ENCODE results near the gene LRBA.

The LRBA gene

DNA sequence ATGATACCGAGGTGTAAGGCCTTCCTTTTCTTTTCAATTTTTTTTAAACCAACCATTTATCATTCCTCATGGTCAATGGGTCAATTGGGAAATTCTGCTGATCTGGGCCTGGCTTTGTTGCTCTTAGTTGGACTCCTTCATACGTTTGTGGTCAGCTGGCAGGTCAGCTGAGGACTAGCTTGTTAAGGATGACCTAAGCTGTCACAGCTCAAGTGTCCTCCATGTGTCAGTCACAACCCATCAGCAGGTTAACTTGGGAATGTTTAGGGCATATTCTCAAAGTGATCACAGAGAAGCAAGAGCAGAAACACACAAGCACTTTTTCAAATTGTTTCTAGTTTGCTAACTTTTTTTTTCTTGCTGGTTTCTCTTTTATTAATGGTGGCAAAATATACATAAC lies 550.6 kb downstream of the LRBA start:
- DNase-seq, result no peak

DNA sequence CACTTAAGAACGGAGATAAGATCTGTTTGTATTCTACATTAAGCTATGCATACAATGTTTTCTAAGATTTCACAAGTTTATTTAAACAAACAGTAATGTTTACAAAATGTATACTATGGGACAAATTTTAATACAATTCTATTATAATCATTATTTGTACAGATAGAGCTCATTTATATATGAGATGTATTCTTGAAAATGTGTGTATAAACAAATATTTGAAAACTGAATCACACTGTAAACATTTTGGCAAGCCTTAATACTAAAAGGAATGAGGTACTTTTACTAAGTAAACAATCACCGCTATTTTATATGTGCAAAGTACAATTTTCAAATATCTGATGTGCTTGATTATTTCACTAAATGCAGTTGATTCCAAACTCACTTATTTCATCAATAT lies 552.3 kb downstream of the LRBA start:
- DNase-seq, result no peak

DNA sequence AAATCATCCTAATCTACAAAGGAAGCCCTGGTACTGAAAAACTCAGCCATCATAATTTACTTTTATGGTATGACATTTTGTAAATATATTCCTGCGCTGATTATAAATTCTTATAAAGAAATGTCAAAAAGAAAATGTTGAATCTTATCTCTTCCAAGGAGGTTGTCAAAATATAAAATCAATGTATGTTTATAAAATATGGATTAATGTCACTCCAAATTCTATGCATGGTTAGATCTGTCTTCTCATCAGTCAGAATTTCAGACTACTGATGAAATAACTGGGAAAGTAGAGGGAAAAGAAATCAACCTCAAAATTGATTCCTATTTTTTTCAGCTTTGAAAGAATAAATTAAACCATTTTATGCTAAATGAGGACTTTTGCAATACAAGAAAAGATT lies 553.1 kb downstream of the LRBA start:
- no peak for DNase-seq

DNA sequence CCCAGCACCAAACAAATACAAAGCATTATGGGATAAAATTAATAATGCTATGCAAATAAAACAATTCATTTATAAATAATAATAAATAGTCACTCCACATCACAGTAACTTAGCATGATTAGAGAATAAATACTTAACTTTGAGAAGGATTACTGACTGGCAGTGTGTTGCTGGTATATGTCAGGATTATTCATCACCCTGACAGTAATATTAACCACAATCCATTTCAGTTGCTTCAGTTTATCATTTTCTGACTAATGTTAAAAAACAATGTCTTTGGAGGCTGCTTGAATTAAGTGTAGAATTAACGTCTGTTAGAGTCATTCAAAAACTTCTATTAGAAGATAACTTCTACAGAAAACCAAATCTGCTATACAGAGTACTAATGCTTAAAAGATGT lies 557.3 kb downstream of the LRBA start:
- no peak for DNase-seq

DNA sequence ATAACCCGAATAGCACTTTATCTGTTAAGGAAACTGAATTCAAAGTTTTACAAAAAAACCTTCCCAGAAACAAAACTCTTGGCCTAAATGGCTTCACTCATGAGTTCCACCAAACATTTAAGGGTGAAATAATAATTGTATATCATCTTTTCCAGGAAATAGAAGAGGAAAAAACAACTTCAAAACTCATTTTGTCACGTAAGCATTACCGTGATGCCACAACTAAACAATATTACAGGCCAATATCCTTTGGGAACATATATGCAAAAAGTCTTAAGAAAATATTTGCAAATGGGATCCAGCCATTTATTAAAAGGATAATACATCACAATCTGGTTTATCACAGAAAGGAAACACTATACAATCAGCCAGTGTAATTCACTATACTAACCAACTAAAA lies 563.2 kb downstream of the LRBA start:
- no peak for DNase-seq

DNA sequence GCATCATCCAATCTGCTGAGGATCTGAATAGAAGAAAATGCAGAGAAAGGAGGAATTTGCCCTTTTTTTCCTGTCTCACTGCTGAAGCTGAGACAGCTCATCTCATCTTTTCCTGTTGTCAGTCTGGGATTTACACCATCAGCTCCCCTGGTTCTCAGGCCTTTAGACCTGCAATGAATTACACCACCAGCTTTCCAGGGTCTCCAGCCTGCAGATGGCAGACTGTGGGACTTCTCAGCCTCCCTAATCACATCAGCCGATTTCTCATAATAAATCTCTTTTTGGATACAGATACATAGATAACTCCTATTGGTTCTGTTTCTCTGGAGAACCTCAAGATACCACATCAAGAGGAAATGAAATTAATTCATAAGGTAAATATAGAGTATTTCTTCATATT lies 567.7 kb downstream of the LRBA start:
- no peak for DNase-seq

DNA sequence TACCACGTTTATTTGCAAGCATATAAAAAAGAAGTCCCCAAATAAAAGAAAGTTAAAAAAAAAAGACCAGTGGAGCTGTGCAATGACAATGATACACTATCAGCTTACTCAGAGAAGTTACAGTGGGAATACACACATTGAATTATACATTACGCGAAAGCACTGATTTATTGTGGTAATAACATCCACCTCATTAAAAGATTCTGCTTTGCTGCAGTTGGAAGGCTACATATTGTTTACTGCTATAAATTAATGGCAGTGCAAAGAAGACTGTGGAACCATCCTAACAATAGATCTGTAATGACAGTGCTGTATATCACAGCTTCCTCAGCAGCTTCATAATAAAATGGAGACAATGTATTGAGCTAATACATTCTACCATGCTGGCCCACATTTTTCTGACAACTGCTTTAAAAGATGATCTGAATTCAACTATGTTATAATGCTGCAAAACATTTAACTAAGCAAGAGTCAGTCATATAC lies 575.6 kb downstream of the LRBA start:
- DNase-seq, result no peak

DNA sequence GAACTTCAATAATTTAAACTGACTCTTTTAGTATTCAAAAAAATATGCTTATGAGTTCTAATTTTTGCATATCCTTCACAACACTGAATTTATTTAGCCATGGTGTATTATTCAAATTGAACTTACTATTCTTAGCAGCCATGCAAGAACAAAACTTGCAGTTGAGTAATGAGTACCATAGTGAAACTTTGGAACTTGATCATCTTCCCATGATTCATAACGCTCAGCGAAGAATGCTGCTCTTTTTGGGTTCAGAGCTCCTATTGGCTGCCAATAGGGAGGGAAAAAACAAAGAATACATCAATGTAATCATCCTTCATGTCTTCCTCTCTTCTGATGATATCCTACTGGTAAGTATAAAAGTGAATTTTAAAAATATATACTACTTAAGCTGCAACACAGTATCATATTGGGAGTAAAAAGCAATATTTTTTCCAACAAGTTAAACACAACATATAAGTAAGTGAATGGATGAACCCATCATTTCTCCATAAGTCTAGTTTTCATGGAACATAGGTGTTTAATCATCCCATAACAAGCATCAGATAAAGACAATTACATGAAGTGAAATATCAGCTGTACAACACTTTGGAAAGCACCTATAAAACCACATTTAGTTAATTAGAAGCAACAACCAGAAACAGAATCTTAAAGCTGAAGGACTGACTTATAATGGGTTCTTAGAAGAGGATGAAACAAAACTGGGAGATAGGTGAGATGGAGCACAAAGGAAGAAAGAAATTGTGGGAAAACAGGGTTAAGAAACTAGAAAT lies 578.3 kb downstream of the LRBA start:
- DNase-seq, result peak; percentile 73

DNA sequence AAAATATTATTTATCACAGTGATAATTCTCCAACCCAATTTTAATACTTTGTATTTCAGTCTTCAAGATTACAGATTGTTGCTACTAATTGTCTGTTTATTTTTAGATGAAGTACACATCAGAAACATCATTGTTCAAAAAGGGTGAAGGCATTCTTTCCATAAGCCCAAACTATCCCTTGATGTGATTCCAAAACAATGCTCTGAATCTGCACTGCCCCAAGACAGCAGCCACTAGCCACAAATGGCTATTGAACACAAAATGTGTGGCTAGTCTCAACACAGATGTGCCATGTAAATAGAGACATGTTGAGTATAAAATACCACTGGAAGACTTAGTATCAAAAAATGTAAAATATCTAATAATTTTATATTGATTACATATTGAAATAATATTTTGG lies 583.9 kb downstream of the LRBA start:
- no peak for DNase-seq

DNA sequence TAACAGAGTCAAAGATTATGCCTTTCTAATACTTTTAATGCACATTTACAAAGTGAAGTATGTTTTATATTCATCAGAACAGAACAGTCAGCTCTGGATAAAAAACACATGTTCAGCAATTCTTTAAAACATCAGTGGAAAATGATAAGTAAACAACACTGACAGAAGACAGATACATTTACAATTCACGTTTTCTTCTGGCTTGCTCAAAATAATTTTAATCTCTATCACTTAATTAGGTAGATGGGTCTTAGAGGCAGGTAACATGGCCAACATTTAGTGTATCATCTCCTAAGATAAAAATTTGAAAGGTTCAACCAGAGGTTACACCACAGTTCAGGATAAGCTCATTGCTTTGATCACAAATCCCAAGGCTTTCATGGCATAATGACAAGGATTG lies 589.9 kb downstream of the LRBA start:
- no peak for DNase-seq

DNA sequence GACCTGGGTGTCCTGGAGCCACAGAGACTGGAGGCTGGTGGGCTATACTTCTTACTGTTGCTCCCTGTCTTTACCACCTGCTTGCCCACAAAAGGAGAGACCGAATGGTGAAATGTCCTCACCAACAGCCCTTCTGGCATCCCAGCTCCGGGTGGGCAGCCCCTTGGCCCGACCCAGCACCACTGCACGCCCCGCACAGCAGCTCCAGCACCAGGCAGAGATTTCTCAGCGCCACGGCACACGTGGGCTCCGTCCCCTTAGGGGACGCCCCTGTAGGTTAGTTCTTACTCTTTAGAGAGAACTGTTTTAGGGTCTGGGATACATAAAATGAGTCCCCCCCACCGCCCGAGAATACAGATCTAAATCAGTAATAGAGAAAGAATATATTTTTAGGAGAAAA lies 591.6 kb downstream of the LRBA start:
- DNase-seq, result no peak

DNA sequence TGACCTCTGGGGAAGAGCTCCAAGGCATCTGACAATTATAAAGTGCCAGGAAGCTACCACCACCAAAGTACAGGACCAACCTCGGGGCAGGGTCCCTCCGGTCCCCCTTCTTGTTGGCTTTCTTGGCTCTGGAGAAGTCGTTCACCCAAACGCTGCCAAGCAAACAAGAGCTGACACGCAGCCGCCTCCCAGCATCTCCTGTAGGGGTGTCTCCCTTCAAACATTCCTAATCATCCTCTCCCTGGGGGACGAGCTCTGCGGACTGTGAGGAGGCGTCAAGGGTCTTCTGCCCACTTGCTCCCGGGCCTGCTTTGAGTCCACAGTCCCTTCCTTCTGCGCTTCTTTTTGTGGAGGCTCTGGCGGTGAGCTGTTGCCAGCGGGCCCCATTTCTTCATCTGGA lies 592.0 kb downstream of the LRBA start:
- DNase-seq, result no peak

DNA sequence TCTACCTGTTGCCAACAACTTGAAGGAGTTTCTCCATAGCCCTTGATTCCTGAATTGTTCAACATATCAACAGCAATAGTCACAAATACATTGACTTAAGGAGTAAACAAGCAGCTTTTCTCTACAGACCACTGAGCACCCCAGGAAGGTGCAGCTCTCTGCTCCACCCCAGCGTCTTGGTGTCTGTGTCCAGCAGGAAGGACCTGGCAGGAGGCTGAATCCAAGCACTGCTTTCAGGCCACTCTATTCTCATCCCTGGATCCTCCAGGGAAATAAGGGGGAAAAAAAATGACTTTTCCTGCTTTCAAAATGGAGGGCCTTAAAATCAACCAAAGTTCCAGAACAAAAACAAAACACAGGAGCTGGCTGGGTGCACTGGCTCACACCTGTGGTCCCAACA lies 593.5 kb downstream of the LRBA start:
- DNase-seq, result no peak

DNA sequence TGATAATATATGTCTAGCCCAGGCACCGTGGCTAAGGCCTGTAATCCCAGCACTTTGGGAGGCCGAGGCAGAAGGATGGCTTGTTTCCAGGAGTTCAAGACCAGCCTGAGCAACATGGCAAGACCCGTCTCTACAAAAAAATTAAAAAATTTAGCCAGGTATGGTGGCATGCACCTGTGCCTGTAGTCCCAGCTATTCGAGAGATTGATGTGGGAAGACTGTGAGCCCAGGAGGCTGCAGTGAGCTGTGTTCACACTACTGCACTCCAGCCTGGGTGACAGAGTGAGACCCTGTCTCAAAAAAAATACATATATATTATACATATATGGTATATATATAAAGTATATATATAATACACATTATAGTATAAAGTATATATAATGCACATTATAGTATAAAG lies 595.1 kb downstream of the LRBA start:
- no peak for DNase-seq

DNA sequence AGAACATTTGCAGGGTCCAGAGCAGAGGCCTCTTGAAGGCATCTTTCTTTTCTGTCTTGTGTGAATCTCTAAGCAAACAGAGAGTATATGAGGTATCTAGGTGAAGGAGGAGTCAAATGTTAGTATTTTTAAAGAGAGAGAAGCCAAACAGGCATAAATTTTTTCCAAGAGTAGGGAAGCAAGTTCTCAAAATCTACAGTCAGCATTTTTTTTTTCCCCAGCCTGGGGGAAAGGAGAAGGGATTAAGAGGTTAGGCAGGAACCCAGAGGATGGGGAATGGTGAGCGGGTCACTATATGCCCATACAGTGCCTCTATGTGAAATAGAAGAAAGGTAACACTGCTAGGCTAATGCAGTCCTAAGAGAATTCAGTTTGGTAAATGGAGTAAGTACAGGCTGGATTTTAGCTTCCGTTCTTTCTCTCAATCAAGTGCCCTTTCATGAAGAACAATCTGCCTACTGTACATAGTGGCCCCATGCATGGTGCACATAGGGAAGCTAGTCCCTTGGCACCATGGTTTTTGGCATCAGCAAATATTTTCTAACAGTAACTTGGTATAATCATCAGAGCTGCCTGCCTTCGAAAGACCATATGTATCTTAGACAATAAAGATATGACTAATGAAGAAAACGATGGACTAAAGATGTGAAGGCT lies 596.2 kb downstream of the LRBA start:
- no peak for DNase-seq

DNA sequence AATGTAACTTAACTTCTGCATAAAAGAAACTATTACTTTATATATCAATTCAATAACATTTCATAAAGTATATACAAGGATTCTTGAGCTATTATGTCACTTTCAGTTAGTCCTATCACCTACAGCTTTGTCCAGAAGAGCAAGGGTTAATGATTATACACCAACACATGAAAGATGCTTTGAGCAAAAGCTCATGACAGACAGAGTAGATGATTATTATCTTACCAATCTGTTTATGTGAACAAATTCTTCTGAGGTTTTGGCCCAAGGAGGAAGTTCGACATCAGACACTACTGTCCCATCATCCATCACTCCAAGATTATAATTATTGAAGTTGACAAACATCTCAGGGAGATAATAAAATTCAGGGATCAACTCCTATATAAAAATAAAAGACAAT lies 599.9 kb downstream of the LRBA start:
- DNase-seq, result no peak

DNA sequence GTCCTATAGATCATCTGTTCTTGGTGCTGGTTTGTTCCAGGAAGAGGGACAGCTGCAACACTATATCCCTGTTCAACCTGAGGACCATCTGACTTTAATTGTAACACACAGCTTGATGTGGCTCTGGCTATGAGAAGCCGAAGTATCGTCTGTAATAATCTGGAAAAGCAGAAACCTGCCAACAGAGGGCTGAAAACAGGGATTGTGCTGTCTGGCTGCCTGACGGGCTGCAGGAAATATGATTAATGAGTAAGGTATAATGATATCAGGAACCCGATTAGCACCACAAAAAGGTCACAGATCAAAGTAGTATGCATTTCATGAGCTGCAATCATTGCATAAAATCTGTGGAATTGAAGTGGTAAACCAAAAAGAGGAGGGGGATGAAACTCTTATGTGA lies 603.6 kb downstream of the LRBA start:
- no peak for DNase-seq

DNA sequence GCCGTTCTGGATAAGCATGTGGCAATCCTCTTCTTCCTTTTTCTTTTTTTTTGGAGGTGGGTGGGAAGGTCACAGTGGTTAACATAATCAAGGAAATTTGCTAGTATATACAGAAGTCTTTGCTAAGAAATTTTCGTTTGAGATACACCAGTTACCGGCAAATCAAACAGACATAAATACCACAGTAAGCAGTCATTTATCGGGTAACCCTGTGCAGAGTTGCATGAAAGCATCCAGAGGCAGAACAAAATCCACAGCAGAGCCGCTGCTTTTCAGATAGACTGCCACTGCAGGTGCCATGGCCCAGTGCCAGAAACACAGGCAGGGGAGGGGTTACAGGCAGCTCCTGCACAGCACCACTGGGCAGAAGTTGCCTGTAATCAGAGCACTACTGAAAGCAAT lies 612.2 kb downstream of the LRBA start:
- DNase-seq, result no peak

DNA sequence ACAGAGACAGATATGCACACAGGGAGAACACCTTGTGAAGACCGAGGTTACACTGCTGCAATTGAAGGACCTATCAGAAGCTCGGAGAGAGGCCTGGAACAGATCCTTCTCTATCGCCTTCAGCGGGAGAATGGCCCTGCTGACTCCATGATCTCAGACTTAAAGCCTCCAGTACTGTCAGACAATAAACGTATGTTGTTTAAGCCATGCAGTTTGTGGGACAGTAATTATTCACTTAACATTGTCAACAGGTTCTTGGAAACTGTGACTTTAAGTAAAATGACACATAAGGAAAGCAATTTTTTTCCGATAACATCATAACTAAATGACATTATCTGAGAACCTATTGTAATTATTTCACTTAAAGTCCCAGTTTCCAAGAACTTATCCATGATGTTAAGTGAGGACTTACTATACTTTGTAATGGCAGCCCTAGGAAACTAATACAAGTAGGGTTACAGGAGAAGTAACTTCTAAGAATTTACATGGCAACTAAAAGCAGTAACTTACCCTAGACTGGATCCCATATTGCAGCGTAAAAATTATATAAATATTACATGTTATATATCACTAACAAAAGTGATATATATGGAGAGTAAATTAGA lies 613.9 kb downstream of the LRBA start:
- DNase-seq, result peak; percentile 8

DNA sequence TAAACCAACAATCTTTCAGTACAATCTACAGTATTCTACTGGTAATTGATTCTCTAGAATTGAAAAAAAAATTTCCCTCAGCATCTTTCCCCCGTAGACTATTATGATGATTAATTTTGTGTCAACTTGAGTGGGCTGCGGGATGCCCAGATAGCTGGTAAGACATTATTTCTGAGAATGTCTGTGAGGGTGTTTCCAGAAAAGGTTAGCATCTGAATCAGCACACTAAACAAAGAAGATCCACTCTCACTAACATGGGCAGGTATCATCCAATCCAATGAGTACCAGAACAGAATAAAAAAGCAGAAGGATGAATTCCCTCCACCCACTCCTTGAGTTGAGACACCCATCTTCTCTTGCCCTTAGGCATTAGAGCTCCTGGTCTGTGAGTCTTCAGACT lies 619.2 kb downstream of the LRBA start:
- peak; percentile 53 for DNase-seq

DNA sequence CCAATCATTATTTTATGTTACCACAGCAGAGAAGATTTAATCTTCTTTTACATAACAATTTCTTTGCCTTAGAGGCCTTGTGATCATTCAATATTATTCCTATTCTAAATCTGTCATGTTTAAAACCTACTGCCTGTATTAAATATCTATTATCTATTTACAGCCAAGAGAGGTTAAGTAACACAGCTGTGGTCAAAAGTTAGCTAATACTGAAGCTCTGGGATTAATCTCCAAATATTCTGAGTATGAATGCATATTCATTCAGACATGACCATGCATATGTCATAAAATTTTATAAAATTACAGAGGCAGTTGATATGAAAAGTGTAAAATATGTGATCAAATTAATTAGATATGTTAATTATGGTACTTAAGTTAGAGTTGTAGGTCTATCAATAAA lies 621.0 kb downstream of the LRBA start:
- DNase-seq, result no peak

DNA sequence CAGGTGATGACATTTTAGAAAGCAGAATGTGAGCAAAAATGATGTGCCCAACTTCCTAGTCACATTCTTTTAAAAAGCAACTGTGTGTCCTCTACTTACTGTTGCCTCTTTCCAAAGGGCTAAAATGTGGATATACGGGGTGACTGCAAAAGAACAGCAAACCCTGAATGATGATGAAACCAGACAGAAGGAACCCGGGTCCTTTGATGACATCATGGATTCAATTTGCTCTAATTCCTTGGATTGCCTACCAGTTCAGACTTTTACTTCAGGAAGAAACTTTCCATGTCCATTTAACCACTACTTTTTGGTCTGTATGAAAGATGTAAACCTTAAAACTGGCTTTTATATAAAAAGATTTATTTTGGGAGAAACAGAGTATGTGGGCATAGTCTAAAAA lies 624.0 kb downstream of the LRBA start:
- DNase-seq, result no peak

DNA sequence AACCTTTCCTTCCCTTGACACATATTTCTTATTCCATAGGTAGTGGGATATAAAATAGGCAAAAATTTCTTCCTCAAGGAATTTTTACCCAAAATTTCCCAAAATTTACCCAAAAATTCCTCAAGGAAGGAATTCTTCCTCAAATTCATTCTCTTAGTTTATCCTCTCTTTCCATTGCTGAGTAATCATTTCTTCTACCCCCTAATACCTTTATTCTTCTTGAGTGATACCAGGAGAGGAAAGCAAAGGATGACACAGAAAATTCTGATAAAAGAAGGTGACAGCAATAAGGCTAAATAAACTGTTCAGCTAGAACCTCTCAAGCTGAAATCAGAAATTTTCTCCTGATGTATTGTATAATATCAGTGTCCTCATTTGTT lies 624.6 kb downstream of the LRBA start:
- DNase-seq, result no peak

DNA sequence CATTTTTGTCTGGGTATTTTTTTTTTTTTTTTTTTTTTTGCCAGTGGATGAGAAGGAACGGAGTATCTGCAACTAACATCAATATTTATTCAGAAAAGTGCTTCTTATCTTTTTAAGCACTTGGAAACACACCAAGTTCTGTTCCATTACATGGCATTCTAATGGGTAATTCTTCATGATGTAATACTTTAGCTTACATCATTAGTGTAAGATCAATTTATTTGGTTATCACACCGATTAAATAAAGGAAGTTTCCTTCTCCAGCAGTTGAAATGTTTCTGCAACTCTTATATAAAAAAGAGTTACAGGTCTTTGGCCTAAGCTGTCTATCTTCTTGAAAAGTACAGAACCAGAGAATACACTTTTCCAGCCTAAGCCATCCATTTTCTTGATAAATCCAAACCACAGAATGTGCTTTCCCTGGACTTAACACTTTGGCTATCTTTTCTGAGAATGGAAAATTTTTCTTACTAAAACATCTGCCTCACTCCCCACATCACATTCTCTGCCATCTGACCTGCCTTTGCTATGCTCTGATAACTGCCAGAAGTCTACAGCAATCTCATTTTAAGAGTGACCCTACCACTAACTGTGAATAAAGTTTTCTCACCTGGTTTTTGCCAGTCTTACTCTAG lies 625.1 kb downstream of the LRBA start:
- no peak for DNase-seq
